ENCODE measurements around the gene PTDSS2.

Gene PTDSS2

GRCh38 chr11:490186-490929, 40.3 kb downstream of the PTDSS2 start:
- DNase-seq (ENCODE audit: low read depth, low spot score) = no peak

GRCh38 chr11:490930-491260, 40.8 kb downstream of the PTDSS2 start:
- DNase-seq (ENCODE audit: low read depth, low spot score) = no peak

GRCh38 chr11:491358-491757, 41.3 kb downstream of the PTDSS2 start:
- no peak for DNase-seq (ENCODE audit: low read depth, low spot score)

- DNase-seq (ENCODE audit: low read depth, low spot score) = no peak
Observed at GRCh38 chr11:492427-493226, 42.5 kb downstream of the PTDSS2 start.

GRCh38 chr11:494761-495536, 44.9 kb downstream of the PTDSS2 start:
- DNase-seq (ENCODE audit: low read depth, low spot score) = no peak

GRCh38 chr11:495537-495931, 45.5 kb downstream of the PTDSS2 start:
- no peak for DNase-seq (ENCODE audit: low read depth, low spot score)

- no peak for DNase-seq (ENCODE audit: low read depth, low spot score)
Observed at GRCh38 chr11:496834-497564, 46.9 kb downstream of the PTDSS2 start.

GRCh38 chr11:497565-498296, 47.7 kb downstream of the PTDSS2 start:
- no peak for DNase-seq (ENCODE audit: low read depth, low spot score)

GRCh38 chr11:498297-499181, 48.5 kb downstream of the PTDSS2 start:
- DNase-seq (ENCODE audit: low read depth, low spot score) = no peak

- DNase-seq (ENCODE audit: low read depth, low spot score) = no peak
Observed at GRCh38 chr11:499201-500076, 49.4 kb downstream of the PTDSS2 start.

- no peak for DNase-seq (ENCODE audit: low read depth, low spot score)
Observed at GRCh38 chr11:501001-501682, 51.1 kb downstream of the PTDSS2 start.

- no peak for DNase-seq (ENCODE audit: low read depth, low spot score)
Observed at GRCh38 chr11:501683-502287, 51.7 kb downstream of the PTDSS2 start.

GRCh38 chr11:502288-503178, 52.5 kb downstream of the PTDSS2 start:
- no peak for DNase-seq (ENCODE audit: low read depth, low spot score)

GRCh38 chr11:503179-503981, 53.3 kb downstream of the PTDSS2 start:
- DNase-seq (ENCODE audit: low read depth, low spot score) = no peak

- peak; percentile 47 for DNase-seq (ENCODE audit: low read depth, low spot score)
Observed at GRCh38 chr11:504053-504993, 54.2 kb downstream of the PTDSS2 start.
